Hepatic stellate cell (primary cell): ENCODE measurements around the gene FAAP24.
"Not testable (repeated sequence)": the region's sequence is repeated elsewhere in the genome, so short reads cannot be mapped to it uniquely, and the experiment has no call there.

Experiments used
- DNase-seq: peaks from one replicate; pipeline ENCODE4 v3.0.0; 2011; ENCODE audit warnings: low spot score

The FAAP24 gene, protein sequence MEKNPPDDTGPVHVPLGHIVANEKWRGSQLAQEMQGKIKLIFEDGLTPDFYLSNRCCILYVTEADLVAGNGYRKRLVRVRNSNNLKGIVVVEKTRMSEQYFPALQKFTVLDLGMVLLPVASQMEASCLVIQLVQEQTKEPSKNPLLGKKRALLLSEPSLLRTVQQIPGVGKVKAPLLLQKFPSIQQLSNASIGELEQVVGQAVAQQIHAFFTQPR

GRCh38 chr19:32971715-32972540 is at the start of gene FAAP24, which contains the start of gene CEP89:
Gene FAAP24, plus strand, starts transcription at chr19:32972242. Its CDS starts 955 bp downstream, at chr19:32973197.
Gene CEP89, minus strand, starts transcription at chr19:32971958. Its CDS starts 84 bp downstream, at chr19:32971874.
- DNase-seq = peak; percentile 100

DNA sequence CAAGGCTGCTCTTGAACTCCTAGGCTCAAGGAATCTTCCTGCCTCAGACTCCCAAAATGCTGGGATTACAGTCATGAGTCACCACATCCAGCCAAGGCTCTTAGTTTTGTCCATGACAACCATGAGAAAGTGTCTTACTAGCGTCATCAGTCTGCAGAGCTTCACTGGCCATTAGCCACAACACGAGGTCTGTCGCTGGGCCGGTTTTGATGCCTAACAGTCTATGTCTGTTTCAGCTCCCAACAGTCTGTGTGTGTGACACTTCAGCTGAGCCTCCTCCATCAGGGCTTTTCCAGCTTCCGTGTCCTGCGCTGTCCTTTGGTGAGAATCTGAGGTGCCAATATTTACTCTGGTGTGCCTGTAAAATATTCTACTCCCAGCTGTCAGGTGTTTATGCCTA is 47.8 kb upstream of the FAAP24 start:
- no peak for DNase-seq

DNA sequence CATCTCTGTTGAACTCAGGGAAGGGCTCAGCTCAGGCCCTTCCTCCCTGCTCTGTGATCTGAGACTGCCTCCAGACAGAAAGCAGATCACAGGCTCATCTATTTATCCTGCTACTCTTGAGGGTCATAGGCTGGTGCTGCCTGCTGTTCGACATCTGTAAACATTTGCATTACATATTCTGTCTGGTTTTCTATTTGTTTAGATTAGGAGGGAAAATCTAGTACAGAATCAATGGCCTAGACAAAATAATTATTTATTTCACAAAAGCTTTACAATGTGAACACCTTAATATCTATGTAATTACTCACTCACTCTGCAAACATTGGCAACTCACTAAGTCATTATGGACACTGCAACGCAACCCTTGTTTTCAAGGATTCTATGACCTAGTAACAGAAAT is 43.2 kb upstream of the FAAP24 start:
- no peak for DNase-seq

DNA sequence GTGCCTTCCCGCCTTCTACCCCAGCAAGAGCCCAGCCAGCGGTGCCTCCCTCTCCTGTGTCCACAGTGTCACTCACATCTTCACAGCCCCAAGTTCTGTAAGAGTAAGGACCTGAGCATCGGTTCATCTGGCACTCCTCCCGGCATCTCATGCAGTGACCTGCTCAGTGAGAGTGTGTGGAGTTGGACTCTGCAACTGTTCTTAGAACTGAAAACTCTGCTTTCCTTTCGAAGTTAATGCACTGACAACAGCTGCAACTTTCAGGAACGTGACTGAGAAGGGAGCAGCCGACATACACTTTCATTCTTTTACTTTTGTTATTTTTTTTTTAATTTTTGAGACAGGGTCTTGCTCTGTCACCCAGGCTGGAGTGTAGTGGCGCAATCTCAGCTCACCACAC is 41.5 kb upstream of the FAAP24 start:
- DNase-seq = no peak

GRCh38 chr19:32933571-32933970 is 38.5 kb upstream of the FAAP24 start:
- DNase-seq = no peak

- DNase-seq = no peak
These were observed 36.4 kb upstream of the FAAP24 start for GRCh38 chr19:32935629-32936028.

GRCh38 chr19:32936065-32936464 is 36.0 kb upstream of the FAAP24 start:
- DNase-seq = no peak

DNA sequence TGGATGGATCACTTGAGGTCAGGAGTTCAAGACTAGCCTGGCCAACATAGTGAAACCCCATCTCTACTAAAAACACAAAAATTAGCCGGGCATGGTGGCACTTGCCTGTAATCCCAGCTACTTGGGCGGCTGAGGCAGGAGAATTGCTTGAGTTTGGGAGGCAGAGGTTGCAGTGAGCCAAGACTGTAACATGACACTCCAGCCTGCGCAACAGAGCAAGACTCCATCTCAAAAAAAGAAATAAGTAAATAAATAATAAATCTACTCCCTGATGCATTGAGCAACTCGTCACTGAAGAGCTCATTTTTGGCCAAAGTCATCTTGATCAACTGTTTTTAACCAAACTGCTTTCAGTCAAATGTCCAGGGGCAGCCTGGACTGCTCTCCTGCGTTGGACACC is 30.8 kb upstream of the FAAP24 start:
- DNase-seq = not testable (repeated sequence)

DNA sequence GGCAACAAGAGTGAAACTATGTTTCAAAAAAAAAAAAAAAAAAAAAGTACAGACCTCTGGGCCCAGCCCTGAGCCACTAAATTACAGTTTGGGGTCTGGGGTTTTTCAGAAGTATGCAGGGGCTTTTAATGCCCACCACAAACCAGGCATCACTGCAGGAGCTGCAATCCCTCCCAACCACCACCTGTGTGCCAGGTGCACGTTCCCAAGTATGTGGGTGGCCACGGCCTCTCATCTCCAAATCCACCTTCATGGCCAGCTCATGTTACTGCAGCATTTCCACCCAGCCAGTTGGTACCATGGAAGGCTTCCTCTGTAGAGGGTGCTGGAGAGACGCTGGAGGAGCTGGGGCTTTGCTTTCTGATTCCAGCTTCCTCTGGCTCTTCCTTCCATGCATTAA is 26.8 kb upstream of the FAAP24 start:
- no peak for DNase-seq

- DNase-seq = no peak
These were observed 5.3 kb upstream of the FAAP24 start for GRCh38 chr19:32966750-32967149.

DNA sequence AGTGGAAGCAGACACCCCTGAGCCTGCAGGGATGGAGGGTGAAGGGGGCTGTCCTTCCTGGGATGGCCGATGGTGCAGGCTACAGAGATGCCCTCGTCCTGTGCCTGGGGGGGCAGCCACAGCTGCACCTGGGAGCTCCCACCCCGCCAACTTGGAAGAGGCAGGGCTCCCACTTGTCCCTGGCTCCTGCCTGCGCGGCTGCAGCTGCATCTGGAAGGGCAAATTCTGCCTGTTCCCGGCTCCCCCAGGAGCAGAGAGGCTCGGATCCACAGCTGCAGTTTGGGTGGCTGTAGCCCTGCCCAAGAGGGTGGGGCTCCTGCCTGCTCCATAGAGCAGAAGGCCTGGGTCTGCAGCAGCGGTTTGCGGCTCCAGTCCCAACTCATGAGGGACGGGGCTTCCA is 2.5 kb upstream of the FAAP24 start:
- no peak for DNase-seq

- no peak for DNase-seq
These were observed 938 bp upstream of the FAAP24 start for GRCh38 chr19:32971012-32971595.

DNA sequence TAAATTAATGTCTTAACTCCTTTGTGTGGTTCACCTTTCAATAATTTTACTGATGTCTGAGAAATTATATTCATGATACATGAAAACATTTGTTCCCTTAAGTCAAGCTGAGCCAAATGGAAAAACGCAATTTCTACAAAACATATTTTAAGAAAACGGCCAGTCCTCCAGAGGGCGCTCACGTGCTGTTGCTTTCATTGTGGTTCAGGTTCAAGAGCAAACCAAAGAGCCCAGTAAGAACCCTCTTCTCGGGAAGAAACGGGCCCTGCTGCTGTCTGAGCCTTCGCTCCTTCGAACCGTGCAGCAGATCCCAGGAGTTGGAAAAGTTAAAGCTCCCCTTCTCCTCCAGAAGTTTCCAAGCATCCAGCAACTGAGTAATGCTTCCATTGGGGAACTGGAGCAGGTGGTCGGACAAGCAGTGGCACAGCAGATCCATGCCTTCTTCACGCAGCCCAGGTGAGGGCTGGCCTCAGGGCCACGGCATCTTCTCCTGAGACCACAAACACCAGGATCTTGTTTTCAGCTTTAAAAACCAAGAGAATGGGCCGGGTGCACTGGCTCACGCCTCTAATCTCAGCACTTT is 4.3 kb downstream of the FAAP24 start:
- peak; percentile 61 for DNase-seq

- DNase-seq = no peak
These were observed 5.2 kb downstream of the FAAP24 start for GRCh38 chr19:32977280-32977679.

- DNase-seq = not testable (repeated sequence)
These were observed 5.8 kb downstream of the FAAP24 start for GRCh38 chr19:32977813-32978212.

- not testable (repeated sequence) for DNase-seq
These were observed 7.8 kb downstream of the FAAP24 start for GRCh38 chr19:32979807-32980206.

DNA sequence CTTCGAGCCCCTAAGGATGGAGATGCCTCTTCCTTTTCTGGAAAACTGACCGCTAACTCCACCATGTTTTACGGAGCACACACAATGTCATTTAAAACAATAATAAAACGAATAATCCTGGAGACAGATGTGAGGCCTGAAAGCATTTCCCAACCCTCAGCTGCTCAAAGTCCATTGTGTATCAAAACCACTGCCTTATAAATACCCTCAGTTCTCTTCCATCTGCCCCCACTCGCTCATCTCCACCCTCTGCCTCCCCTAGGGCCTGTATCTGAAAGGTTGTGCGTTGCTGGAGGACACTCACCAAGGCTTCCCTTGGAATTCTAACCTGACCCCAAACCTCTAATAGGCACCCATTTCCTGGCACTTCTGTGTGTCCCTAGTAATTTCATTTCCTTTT is 10.4 kb downstream of the FAAP24 start:
- not testable (repeated sequence) for DNase-seq

GRCh38 chr19:32988254-32988653 is 16.2 kb downstream of the FAAP24 start:
- not testable (repeated sequence) for DNase-seq

DNA sequence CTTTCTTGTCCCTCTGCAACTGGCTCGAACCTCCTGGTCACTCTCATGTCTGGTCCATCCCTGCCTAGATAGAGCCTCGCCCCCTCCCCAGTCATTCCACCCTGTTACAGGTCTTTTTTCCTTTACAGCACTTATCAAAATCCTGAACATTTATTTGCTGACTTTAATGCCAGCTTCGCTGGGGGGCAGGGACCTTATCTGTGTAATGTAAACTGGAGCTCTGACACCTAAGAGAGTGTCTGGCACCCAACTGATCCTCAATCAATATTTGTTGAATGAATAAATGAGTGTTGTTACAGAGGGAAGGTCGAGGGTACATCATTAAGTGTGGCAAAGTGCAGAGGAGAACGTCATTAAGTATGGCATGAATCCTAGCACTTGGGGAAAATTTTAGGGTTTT is 16.7 kb downstream of the FAAP24 start:
- no peak for DNase-seq

- not testable (repeated sequence) for DNase-seq
These were observed 23.9 kb downstream of the FAAP24 start for GRCh38 chr19:32995966-32996365.

GRCh38 chr19:32997061-32997464 is 25.0 kb downstream of the FAAP24 start:
- not testable (repeated sequence) for DNase-seq

DNA sequence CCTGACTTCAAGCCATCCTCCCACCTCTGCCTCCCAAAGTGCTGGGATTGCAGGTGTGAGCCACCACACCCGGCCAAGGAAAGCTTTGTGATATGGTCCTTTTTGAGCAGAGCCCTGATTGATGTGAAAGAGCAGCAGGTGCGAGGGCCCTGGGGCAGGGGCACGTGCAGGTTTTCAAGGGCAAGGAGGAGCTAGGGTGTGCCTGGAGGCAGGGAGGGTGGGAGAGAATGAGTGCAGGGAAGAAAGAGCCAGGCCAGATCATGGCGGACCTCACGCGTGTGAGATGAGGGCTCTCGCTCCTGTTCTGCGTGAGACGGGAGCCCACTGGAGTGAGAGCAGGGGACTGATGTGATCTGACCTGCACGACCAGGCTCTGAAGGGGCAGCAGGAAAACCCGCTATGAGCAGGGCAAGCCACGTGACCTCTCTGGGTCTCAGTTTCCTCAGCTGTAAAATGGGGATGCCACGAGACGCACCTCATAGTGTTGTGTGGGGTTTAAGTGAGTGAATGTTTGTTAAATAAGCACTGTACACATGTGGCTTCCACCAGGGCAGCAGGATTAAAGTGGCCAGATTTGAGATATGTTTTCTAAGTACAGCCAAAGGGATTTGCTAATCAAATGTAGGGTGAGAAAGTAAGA is 25.8 kb downstream of the FAAP24 start:
- DNase-seq = no peak
